ENCODE results near the gene DOCK2.
"Not testable (repeated sequence)": the region's sequence is repeated elsewhere in the genome, so short reads cannot be mapped to it uniquely, and the experiment has no call there.

Gene DOCK2

DNA sequence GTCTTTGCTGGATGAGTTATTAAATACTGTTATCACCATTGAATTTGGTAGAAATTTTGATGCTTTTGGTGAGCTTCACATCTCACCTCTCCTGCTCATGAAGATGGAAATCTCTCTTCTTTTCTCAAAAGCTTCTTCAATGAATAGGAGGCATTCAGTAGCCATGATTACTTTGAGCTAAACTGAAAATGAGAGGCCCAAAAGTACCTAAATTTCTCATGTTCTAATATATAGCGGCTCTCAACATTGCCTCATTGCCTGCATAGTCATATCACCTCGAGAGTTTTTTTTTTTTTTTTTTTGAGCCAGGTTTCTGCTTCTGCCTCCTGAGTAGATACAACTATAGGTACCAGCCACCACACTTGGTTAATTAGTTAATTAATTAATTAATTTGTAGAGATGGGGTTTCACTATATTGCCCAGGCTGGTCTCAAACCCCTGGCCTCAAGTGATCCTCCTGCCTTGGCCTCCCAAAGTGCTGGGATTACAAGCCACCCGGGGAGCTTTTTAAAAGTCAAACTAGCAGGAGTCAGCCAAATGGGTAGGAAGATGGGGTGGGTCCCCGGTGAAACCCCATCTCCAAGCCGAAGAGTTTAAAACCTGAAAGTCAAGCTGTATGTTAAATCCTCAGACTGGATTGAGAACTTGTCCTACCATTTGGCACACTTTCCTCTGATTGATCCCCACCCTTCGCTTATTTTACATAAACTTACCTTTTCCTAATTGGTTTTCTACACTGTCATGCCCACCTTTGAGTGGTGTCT lies 169.0 kb downstream of the DOCK2 start:
- no peak overlapping the region for H3K4me3 ChIP-seq (ENCODE audit: low read length)
- no peak for DNase-seq (ENCODE audit: low read depth)
- TF ChIP-seq, protein P1, sequence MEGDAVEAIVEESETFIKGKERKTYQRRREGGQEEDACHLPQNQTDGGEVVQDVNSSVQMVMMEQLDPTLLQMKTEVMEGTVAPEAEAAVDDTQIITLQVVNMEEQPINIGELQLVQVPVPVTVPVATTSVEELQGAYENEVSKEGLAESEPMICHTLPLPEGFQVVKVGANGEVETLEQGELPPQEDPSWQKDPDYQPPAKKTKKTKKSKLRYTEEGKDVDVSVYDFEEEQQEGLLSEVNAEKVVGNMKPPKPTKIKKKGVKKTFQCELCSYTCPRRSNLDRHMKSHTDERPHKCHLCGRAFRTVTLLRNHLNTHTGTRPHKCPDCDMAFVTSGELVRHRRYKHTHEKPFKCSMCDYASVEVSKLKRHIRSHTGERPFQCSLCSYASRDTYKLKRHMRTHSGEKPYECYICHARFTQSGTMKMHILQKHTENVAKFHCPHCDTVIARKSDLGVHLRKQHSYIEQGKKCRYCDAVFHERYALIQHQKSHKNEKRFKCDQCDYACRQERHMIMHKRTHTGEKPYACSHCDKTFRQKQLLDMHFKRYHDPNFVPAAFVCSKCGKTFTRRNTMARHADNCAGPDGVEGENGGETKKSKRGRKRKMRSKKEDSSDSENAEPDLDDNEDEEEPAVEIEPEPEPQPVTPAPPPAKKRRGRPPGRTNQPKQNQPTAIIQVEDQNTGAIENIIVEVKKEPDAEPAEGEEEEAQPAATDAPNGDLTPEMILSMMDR (conservative IDR thresholded peaks at IDR 0.05; ENCODE audit: low read length): no peak

GRCh38 chr5:169808118-169808581 lies 171.1 kb downstream of the DOCK2 start:
- TF ChIP-seq, protein P1 (conservative IDR thresholded peaks at IDR 0.05; ENCODE audit: low read length): no peak
- no peak overlapping the region for H3K4me3 ChIP-seq (ENCODE audit: low read length)
- no peak for DNase-seq (ENCODE audit: low read depth)

DNA sequence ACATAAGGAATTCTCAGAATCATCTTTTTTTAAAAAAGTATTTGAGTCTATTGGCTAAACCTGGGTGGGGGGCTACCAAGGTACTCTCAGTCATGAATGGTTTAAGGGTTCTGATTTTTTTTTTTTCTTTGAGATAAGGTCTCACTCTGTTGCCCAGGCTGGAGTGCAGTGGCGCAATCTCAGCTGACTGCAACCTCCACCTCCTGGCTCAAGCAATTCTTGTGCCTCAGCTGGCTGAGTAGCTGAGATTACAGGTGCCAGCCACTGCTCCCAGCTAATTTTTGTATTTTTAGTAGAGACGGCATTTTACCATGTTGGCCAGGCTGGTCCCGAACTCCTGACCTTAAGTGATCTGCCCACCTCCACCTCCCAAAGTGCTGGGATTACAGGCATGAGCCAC lies 171.8 kb downstream of the DOCK2 start:
- not testable (repeated sequence) for H3K4me3 ChIP-seq (ENCODE audit: low read length); DNase-seq (ENCODE audit: low read depth)

DNA sequence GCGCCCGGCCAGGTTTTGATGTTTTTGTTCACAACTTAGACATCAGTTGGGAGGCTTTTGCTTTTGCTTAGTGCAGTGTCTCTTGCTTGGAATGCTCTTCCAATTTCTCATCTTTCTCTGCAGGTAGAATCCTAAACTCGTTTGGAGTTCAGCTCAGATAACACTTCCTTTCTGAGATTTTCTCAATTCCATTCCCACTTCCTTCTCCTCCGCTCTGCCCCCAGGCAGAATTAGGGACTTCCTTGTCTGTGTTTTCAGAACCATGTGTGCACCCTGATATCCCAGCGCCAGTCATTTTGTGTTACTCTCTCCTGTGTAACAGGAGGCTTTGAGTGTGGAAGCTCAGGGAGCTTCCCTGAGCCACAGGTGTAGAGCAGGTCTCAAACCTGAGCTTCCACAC lies 172.2 kb downstream of the DOCK2 start:
- DNase-seq (ENCODE audit: low read depth): no peak
- H3K4me3 ChIP-seq (ENCODE audit: low read length): no peak overlapping the region
- TF ChIP-seq, protein P1 (conservative IDR thresholded peaks at IDR 0.05; ENCODE audit: low read length): no peak

- DNase-seq (ENCODE audit: low read depth): no peak
- no peak overlapping the region for H3K4me3 ChIP-seq (ENCODE audit: low read length)
- TF ChIP-seq, protein P1 (conservative IDR thresholded peaks at IDR 0.05; ENCODE audit: low read length): no peak
Observed at GRCh38 chr5:169810524-169810923, 173.4 kb downstream of the DOCK2 start.

- TF ChIP-seq, protein P1 (conservative IDR thresholded peaks at IDR 0.05; ENCODE audit: low read length): no peak
- DNase-seq (ENCODE audit: low read depth): no peak
- no peak overlapping the region for H3K4me3 ChIP-seq (ENCODE audit: low read length)
Observed at GRCh38 chr5:169811023-169811422, 173.9 kb downstream of the DOCK2 start.

DNA sequence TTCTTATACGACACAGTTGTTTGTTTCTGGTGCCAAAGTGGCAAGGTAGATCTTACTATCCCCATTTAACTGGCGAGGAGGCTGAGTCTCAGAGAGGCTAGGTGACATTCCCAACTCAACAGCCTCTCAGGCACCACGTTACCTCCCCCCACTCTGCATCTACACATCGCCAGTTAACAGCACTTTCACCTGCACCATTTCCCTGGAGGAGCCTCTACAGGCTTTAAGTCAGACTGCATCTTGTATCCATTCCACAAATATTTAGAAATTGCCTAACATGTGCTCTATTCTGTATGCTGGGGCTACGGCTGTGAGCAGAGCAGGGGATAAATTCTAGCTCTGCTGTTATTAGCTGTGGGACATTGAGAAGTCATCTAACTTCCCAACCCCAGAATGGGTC lies 174.6 kb downstream of the DOCK2 start:
- H3K4me3 ChIP-seq (ENCODE audit: low read length): no peak overlapping the region
- DNase-seq (ENCODE audit: low read depth): no peak
- TF ChIP-seq, protein P1 (conservative IDR thresholded peaks at IDR 0.05; ENCODE audit: low read length): peak; percentile 19

Data from AG10803 (cell line).